ENCODE results near the gene MRNIP.

The MRNIP gene

GRCh38 chr5:179822059-179822432, 36.6 kb downstream of the MRNIP start:
- no peak for DNase-seq (ENCODE audit: extremely low read depth, insufficient read length)
- H3K36me3 ChIP-seq (ENCODE audit: control insufficient read depth, insufficient read depth, low read length): peaks cover 23% of the 10 kb centered on the region
- TF ChIP-seq CTCF (IDR thresholded peaks at IDR 0.05; ENCODE audit: insufficient read depth, low read length, poor library complexity, severe bottlenecking): no peak

GRCh38 chr5:179821298-179822058, 37.1 kb downstream of the MRNIP start:
- peak overlapping the region; percentile 82 for H3K4me3 ChIP-seq (replicated peaks; ENCODE audit: low read depth, low read length)
- H3K36me3 ChIP-seq (ENCODE audit: control insufficient read depth, insufficient read depth, low read length): peaks cover 20% of the 10 kb centered on the region
- H3K27me3 ChIP-seq (replicated peaks; ENCODE audit: control insufficient read depth, insufficient read depth, low read length): no peaks in the 10 kb centered on the region
- DNase-seq (ENCODE audit: extremely low read depth, insufficient read length): peak; percentile 86
- TF ChIP-seq CTCF (IDR thresholded peaks at IDR 0.05; ENCODE audit: insufficient read depth, low read length, poor library complexity, severe bottlenecking): no peak

More at GRCh38 chr5:179822059-179822432, 36.6 kb downstream of the MRNIP start:
- Histone ChIP-seq H3K27me3 (replicated peaks; ENCODE audit: control insufficient read depth, insufficient read depth, low read length) (no peaks in the 10 kb centered on the region), H3K4me3 (replicated peaks; ENCODE audit: low read depth, low read length) (peak overlapping the region; percentile 82)

- no peak for TF ChIP-seq CTCF (IDR thresholded peaks at IDR 0.05; ENCODE audit: insufficient read depth, low read length, poor library complexity, severe bottlenecking)
- peak; percentile 88 for DNase-seq (ENCODE audit: extremely low read depth, insufficient read length)
- H3K27me3 ChIP-seq (replicated peaks; ENCODE audit: control insufficient read depth, insufficient read depth, low read length): no peaks in the 10 kb centered on the region
- H3K36me3 ChIP-seq (ENCODE audit: control insufficient read depth, insufficient read depth, low read length): peaks cover 16% of the 10 kb centered on the region
- H3K4me3 ChIP-seq (replicated peaks; ENCODE audit: low read depth, low read length): peak within 1 kb of the TSS; percentile 82
Measured at GRCh38 chr5:179820483-179821297, 37.9 kb downstream of the MRNIP start, which contains the start of gene SQSTM1. Gene SQSTM1, plus strand, starts transcription at chr5:179820905. Its CDS starts 32 bp downstream, at chr5:179820937.

- no peak for TF ChIP-seq CTCF (IDR thresholded peaks at IDR 0.05; ENCODE audit: insufficient read depth, low read length, poor library complexity, severe bottlenecking)
- Histone ChIP-seq H3K27me3 (replicated peaks; ENCODE audit: control insufficient read depth, insufficient read depth, low read length) (no peaks in the 10 kb centered on the region), H3K4me3 (replicated peaks; ENCODE audit: low read depth, low read length) (peak overlapping the region; percentile 82), H3K36me3 (ENCODE audit: control insufficient read depth, insufficient read depth, low read length) (peaks cover 11% of the 10 kb centered on the region)
- DNase-seq (ENCODE audit: extremely low read depth, insufficient read length): peak; percentile 57
Measured at GRCh38 chr5:179820127-179820482, 38.5 kb downstream of the MRNIP start.

GRCh38 chr5:179819296-179820126, 39.1 kb downstream of the MRNIP start:
- no peaks in the 10 kb centered on the region for H3K27me3 ChIP-seq (replicated peaks; ENCODE audit: control insufficient read depth, insufficient read depth, low read length)
- DNase-seq (ENCODE audit: extremely low read depth, insufficient read length): peak; percentile 81
- H3K36me3 ChIP-seq (ENCODE audit: control insufficient read depth, insufficient read depth, low read length): peaks cover 7% of the 10 kb centered on the region
- no peak for TF ChIP-seq CTCF (IDR thresholded peaks at IDR 0.05; ENCODE audit: insufficient read depth, low read length, poor library complexity, severe bottlenecking)
- H3K4me3 ChIP-seq (replicated peaks; ENCODE audit: low read depth, low read length): no peak overlapping the region
